Natural killer cell (primary cell): ENCODE measurements around the gene EPHA10. TPM values are rescaled to one million over a fixed set of nuclear protein-coding genes. Genes with fewer than 3 reads are reported as not detected.

ENCODE experiments used
- ATAC-seq, 3 donors: fragments of 150-1000 bp in 2 of 3; fragments of 200-7000 bp in 1 of 3; cut with Tn5 transposase; 1 replicate in 1 of 3; 2 replicates in 2 of 3; pipeline ENCODE4 v1.10.0; 2021; ENCODE audit warnings: mild to moderate bottlenecking in 2 of 3, moderate library complexity in 2 of 3
- DNase-seq, 2 donors: peaks; one replicate each; pipeline versions ENCODE4 v3.0.0 to v3.0.0-alpha.2; 2013 to 2021; ENCODE audit warnings: mixed read lengths in 1 of 2
- H3K27ac ChIP-seq: one replicate; pipeline ENCODE4 v1.5.1; 2013; ENCODE audit warnings: mild to moderate bottlenecking, low read length
- H3K27me3 ChIP-seq: one replicate; pipeline ENCODE4 v1.6.1; 2013; ENCODE audit warnings: low read length; ENCODE audit not compliant: control insufficient read depth, insufficient read depth
- H3K36me3 ChIP-seq: one replicate; pipeline ENCODE4 v1.6.1; 2013; ENCODE audit warnings: low read length; ENCODE audit not compliant: control insufficient read depth, insufficient read depth
- H3K4me1 ChIP-seq: one replicate; pipeline ENCODE4 v1.6.1; 2013; ENCODE audit warnings: low read length; ENCODE audit not compliant: control insufficient read depth, insufficient read depth
- H3K4me3 ChIP-seq: one replicate; pipeline ENCODE4 v1.5.1; 2013; ENCODE audit warnings: low read length
- H3K9me3 ChIP-seq: one replicate; pipeline ENCODE4 v1.6.1; 2013; ENCODE audit warnings: low read length; ENCODE audit not compliant: control insufficient read depth, insufficient read depth
- H3K27ac Mint-ChIP-seq, 2 donors: one replicate each; pipeline ENCODE4 v1.8.0; 2022; ENCODE audit warnings: mild to moderate bottlenecking in 2 of 2, mixed read lengths in 2 of 2, moderate library complexity in 1 of 2
- H3K27me3 Mint-ChIP-seq, 2 donors: one replicate each; pipeline ENCODE4 v1.8.0; 2022; ENCODE audit warnings: low read depth in 2 of 2, mixed read lengths in 2 of 2
- H3K36me3 Mint-ChIP-seq: one replicate; pipeline ENCODE4 v1.8.0; 2022; ENCODE audit warnings: mixed read lengths
- H3K4me1 Mint-ChIP-seq, 2 donors: one replicate each; pipeline ENCODE4 v1.8.0; 2022; ENCODE audit warnings: mixed read lengths in 2 of 2
- H3K4me3 Mint-ChIP-seq: one replicate; pipeline ENCODE4 v1.8.0; 2022; ENCODE audit warnings: mild to moderate bottlenecking, moderate library complexity, mixed read lengths
- H3K9me3 Mint-ChIP-seq, 2 donors: one replicate each; pipeline ENCODE4 v1.8.0; 2022; ENCODE audit warnings: mixed read lengths in 2 of 2
- WGBS: methylation state at CpG from one replicate; pipeline ENCODE4 v1.1.7; 2013; ENCODE audit warnings: missing lambda C conversion rate; ENCODE audit not compliant: insufficient coverage; 5-methylcytosine and 5-hydroxymethylcytosine counted together
- intact Hi-C: fragments of 100-400 bp; cut with micrococcal nuclease; formaldehyde crosslinking; loops from one replicate; pipeline ENCODE4 v1.14.2; 2022
- total RNA-seq, 4 donors: library from RNA; stranded (reverse); fragments of 120-200 nt in 1 of 4; gene quantifications; one replicate each; pipeline versions ENCODE4 v1.2.3 to v1.2.4, GENCODE V29; 2013 to 2022
- TF ChIP-seq, protein P1 (sequence below): fragments of 200-600 bp; IDR thresholded peaks from one replicate; pipeline ENCODE4 v1.8.0; 2022; ENCODE audit warnings: antibody characterized with exemption

Gene EPHA10
- total RNA-seq, 3 donors from 2014 or later (not counting 1 experiment from before 2014, with no cell fraction given) = not detected

DNA sequence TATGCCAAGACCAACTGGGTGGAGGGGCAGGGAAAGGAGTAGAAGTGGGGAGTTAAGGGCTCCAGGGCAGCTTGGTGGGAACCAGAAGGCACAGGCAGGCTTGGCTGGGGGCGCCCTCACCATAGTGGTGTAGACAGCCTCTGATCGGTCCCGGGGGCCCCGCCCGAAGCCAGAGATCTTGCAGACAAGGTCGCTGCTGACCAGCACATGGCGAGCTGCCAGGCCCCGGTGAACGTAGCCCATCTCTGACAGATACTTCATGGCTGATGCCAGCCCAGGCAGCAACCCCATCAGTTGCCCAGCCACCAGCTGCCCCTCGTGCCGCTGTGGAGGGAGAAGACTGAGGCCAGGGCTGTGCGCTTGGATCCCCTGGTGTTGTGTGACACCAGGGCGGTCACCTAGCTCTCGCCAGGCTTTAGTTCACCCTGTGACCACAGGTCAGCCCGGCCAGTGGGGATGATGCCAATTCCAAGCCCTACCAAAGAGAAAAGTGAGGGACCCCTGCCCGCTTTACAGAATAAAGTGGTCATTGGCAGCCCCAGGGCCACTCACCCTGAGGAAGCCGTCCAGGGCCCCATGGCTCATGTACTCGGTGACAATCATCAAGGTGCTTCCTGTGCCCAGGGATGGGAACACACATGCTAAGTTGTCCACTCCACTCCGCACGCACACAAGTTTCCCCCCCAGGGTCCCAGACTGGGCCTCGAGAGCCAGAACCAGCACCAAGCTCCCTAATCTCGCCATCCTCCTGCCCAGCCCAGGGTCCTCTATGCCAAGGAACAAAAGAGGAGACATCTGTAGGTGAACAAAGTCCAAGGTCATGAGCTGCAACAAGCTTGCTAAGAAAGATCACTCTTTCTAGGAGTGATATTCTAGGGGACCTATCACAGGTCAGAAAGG, 44.4 kb downstream of the EPHA10 start:
- DNase-seq = no peak
- peaks cover 0 to 5% of the 10 kb centered on the region in 2 donors for H3K27me3 Mint-ChIP-seq
- H3K27ac Mint-ChIP-seq = no peak overlapping the region
- H3K27ac ChIP-seq = no peak overlapping the region
- no peaks in the 10 kb centered on the region for H3K9me3 Mint-ChIP-seq
- no peaks in the 10 kb centered on the region for H3K4me1 ChIP-seq
- H3K36me3 ChIP-seq = no peaks in the 10 kb centered on the region
- H3K27me3 ChIP-seq = no peaks in the 10 kb centered on the region
- H3K4me3 ChIP-seq = no peak overlapping the region
- 86% methylated on average over 22 of the region's 22 CpGs for WGBS
- no peaks in the 10 kb centered on the region for H3K36me3 Mint-ChIP-seq
- H3K9me3 ChIP-seq = no peaks in the 10 kb centered on the region
- H3K4me1 Mint-ChIP-seq = no peaks in the 10 kb centered on the region
- H3K4me3 Mint-ChIP-seq = no peak overlapping the region
- intact Hi-C loops = no loop called here
- TF ChIP-seq, protein P1, sequence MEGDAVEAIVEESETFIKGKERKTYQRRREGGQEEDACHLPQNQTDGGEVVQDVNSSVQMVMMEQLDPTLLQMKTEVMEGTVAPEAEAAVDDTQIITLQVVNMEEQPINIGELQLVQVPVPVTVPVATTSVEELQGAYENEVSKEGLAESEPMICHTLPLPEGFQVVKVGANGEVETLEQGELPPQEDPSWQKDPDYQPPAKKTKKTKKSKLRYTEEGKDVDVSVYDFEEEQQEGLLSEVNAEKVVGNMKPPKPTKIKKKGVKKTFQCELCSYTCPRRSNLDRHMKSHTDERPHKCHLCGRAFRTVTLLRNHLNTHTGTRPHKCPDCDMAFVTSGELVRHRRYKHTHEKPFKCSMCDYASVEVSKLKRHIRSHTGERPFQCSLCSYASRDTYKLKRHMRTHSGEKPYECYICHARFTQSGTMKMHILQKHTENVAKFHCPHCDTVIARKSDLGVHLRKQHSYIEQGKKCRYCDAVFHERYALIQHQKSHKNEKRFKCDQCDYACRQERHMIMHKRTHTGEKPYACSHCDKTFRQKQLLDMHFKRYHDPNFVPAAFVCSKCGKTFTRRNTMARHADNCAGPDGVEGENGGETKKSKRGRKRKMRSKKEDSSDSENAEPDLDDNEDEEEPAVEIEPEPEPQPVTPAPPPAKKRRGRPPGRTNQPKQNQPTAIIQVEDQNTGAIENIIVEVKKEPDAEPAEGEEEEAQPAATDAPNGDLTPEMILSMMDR = no peak
- ATAC-seq = no peak

DNA sequence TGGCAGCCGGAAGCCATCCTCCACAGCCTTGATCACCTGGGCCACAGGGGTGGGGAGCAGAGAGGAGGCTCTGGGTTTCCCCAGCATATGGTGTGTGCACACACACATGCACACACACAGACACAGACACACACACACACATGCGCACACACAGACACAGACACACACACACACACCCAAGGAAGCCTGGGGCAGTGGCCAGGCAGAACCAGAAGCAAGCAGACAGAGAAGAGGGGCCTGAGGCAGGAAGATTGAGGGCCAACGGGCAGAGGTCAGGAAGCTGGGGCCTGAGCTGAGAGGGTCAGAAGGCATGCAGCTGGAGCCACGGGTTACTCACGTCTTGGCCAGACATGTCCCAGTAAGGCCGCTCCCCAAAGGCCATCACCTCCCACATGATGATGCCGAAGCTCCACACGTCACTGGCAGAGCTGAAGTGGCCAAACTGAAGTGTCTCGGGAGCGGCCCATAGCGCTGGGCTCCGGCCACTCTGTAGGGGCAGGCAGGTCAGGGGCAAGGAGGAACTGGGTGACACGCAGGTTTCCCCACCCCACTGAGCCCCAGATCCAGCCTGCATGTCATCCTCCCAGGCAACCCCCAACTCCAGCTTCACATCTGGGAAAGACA, 45.2 kb downstream of the EPHA10 start:
- Histone ChIP-seq H3K27ac (no peak overlapping the region), H3K4me1 (no peaks in the 10 kb centered on the region), H3K9me3 (no peaks in the 10 kb centered on the region), H3K4me3 (no peak overlapping the region), H3K27me3 (no peaks in the 10 kb centered on the region), H3K36me3 (no peaks in the 10 kb centered on the region)
- Mint-ChIP-seq H3K4me3 (no peak overlapping the region), H3K4me1 (no peaks in the 10 kb centered on the region), H3K27me3 (peaks cover 0 to 2% of the 10 kb centered on the region in 2 donors), H3K36me3 (no peaks in the 10 kb centered on the region), H3K27ac (no peak overlapping the region), H3K9me3 (no peaks in the 10 kb centered on the region)
- no peak for ATAC-seq
- intact Hi-C loops = no loop called here
- TF ChIP-seq, protein P1 = no peak
- DNase-seq = no peak
- WGBS = 79% methylated on average over 11 of the region's 13 CpGs

DNA sequence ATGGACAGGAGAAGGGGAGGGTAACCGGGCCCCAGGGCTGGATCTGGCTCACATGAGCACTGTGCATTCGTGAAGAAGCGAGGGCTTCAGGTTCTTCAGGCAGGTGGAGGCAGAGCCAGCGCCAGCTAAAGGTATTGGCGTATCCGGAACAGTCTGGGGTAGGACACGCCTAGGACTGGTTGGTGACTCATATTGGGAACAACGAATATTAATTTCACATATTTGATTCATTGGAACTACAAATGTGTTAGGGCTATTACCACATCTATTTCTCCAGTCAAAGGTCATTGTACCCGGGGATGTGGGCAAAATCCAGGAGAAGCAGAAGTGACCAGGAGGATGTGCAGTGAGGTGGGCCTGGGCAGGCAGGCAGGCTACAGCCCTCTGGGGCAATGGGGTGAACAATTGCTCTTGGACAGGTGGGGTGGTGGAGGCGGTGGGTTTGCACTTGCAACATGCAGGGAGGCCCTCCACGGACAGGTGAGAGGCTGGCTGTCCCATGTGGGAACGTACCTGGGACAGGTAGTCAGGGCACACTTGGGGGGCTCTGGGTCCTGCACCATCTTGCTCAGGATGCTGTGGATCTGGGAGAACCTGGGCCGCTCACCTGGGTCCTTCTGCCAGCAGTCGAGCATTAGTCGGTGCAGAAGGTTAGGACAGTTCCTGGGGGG, 45.9 kb downstream of the EPHA10 start:
- ATAC-seq = no peak
- WGBS = 89% methylated on average over 14 of the region's 15 CpGs
- Mint-ChIP-seq H3K27me3 (peaks cover 0 to 2% of the 10 kb centered on the region in 2 donors), H3K4me1 (no peaks in the 10 kb centered on the region), H3K36me3 (no peaks in the 10 kb centered on the region), H3K27ac (no peak overlapping the region), H3K4me3 (no peak overlapping the region), H3K9me3 (no peaks in the 10 kb centered on the region)
- Histone ChIP-seq H3K9me3 (no peaks in the 10 kb centered on the region), H3K27ac (no peak overlapping the region), H3K4me1 (no peaks in the 10 kb centered on the region), H3K4me3 (no peak overlapping the region), H3K27me3 (no peaks in the 10 kb centered on the region), H3K36me3 (no peaks in the 10 kb centered on the region)
- intact Hi-C loops = no loop called here
- TF ChIP-seq, protein P1 = no peak
- no peak for DNase-seq
